HG03565 (cell line): Measurements from ENCODE around the gene TMEM63A.
"Not testable (repeated sequence)": the region's sequence is repeated elsewhere in the genome, so short reads cannot be mapped to it uniquely, and the experiment has no call there.

Experiments used
- ATAC-seq: cut with Tn5 transposase; IDR thresholded peaks from one replicate; pipeline ENCODE4 v1.9.1; 2021; ENCODE audit warnings: mild to moderate bottlenecking, moderate library complexity; ENCODE audit not compliant: unreplicated experiment

Gene TMEM63A

GRCh38 chr1:225806736-225807135 lies 75.4 kb downstream of the TMEM63A start:
- not testable (repeated sequence) for ATAC-seq

GRCh38 chr1:225806249-225806648 lies 75.9 kb downstream of the TMEM63A start:
- ATAC-seq = no peak

GRCh38 chr1:225801146-225801545 lies 81.0 kb downstream of the TMEM63A start:
- ATAC-seq = not testable (repeated sequence)

GRCh38 chr1:225796097-225796496 lies 86.1 kb downstream of the TMEM63A start:
- not testable (repeated sequence) for ATAC-seq
